HL-60 (cell line): ENCODE measurements around the gene ZNF41.

Experiments
- DNase-seq, 2 experiments: peaks; one replicate each; pipeline ENCODE4 v3.0.0-alpha.2; 2010 to 2020; ENCODE audit warnings: low read depth in 1 of 2, low spot score in 1 of 2
- H3K27ac ChIP-seq: fragments of 250-450 bp; sonication (Bioruptor Pico); replicated peaks from 2 replicates; pipeline ENCODE4 v1.5.1; 2020; ENCODE audit warnings: mild to moderate bottlenecking, moderate library complexity
- H3K27me3 ChIP-seq: fragments of 250-450 bp; sonication (Bioruptor Pico); 2 replicates; pipeline ENCODE4 v1.5.1; 2021; ENCODE audit warnings: mild to moderate bottlenecking, moderate library complexity; ENCODE audit not compliant: insufficient read depth, poor library complexity, severe bottlenecking
- H3K4me3 ChIP-seq: replicated peaks from 2 replicates; pipeline ENCODE4 v1.5.1; 2011; ENCODE audit warnings: mild to moderate bottlenecking, control low read depth, low read length; ENCODE audit not compliant: insufficient read depth
- CTCF ChIP-seq: IDR thresholded peaks from one replicate; pipeline ENCODE4 v1.5.1; 2011; ENCODE audit warnings: low read length, control low read depth, inconsistent platforms; ENCODE audit not compliant: insufficient read depth
- GABPA ChIP-seq: IDR thresholded peaks from 2 replicates; pipeline ENCODE4 v1.6.1; 2012; ENCODE audit warnings: low read depth
- POLR2AphosphoS5 ChIP-seq: IDR thresholded peaks from 2 replicates; pipeline ENCODE4 v1.6.1; 2012; ENCODE audit warnings: low read depth
- SPI1 ChIP-seq: IDR thresholded peaks from 2 replicates; pipeline ENCODE4 v1.6.1; 2012; ENCODE audit warnings: low read depth, mild to moderate bottlenecking, borderline replicate concordance
- TF ChIP-seq, protein P1 (sequence below): IDR thresholded peaks from 2 replicates; pipeline ENCODE4 v1.6.1; 2012; ENCODE audit warnings: low read depth; ENCODE audit not compliant: insufficient replicate concordance

ZNF41 gene

DNA sequence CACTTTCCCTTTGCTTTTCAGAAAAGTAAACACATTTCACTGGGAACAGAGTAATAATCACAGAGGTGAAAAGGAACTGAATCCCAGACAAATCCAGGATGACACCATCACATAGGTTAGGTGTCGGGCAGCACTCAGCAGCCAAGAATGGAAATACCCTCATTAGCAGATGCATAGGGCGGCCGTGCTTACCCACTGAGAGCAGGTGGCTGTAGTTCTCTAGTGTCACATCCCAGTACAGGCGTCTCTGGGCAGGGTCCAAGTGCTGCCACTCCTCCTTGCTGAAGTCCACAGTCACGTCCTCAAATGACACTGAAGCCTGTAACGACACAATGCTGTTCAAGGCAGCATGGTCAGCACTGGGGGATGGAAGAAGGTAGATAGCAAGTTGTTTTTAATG, 26.9 kb downstream of the ZNF41 start:
- H3K27ac ChIP-seq: no peak overlapping the region
- H3K27me3 ChIP-seq: no peaks in the 10 kb centered on the region
- no peak overlapping the region for H3K4me3 ChIP-seq
- DNase-seq: no peak
- TF ChIP-seq, protein P1, sequence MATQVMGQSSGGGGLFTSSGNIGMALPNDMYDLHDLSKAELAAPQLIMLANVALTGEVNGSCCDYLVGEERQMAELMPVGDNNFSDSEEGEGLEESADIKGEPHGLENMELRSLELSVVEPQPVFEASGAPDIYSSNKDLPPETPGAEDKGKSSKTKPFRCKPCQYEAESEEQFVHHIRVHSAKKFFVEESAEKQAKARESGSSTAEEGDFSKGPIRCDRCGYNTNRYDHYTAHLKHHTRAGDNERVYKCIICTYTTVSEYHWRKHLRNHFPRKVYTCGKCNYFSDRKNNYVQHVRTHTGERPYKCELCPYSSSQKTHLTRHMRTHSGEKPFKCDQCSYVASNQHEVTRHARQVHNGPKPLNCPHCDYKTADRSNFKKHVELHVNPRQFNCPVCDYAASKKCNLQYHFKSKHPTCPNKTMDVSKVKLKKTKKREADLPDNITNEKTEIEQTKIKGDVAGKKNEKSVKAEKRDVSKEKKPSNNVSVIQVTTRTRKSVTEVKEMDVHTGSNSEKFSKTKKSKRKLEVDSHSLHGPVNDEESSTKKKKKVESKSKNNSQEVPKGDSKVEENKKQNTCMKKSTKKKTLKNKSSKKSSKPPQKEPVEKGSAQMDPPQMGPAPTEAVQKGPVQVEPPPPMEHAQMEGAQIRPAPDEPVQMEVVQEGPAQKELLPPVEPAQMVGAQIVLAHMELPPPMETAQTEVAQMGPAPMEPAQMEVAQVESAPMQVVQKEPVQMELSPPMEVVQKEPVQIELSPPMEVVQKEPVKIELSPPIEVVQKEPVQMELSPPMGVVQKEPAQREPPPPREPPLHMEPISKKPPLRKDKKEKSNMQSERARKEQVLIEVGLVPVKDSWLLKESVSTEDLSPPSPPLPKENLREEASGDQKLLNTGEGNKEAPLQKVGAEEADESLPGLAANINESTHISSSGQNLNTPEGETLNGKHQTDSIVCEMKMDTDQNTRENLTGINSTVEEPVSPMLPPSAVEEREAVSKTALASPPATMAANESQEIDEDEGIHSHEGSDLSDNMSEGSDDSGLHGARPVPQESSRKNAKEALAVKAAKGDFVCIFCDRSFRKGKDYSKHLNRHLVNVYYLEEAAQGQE: no peak

DNA sequence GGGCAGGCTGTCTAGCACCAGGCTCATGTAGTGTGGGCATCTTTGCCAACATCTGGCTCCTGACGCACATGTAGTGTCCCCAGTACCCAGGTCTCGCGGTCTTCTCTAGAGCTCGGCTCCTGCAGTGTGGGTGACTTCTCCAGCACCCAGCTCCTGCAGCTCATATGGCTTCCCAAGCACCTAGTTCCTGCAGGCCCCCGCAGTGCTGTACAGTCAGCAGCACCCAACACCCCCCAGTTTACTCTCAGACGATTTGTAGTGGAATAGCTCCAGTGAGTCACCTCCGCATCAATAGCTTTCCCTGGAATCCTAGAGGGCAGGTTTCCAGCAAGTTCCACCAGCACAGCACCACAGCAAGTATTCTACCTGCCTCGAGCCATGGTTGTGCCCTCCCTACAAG, 30.9 kb downstream of the ZNF41 start:
- TF ChIP-seq, protein P1: no peak
- no peak for TF ChIP-seq CTCF
- no peak overlapping the region for H3K4me3 ChIP-seq
- no peaks in the 10 kb centered on the region for H3K27me3 ChIP-seq
- DNase-seq: no peak
- H3K27ac ChIP-seq: no peak overlapping the region

GRCh38 chrX:47448165-47448806, 34.7 kb downstream of the ZNF41 start:
- Histone ChIP-seq H3K27ac (no peak overlapping the region), H3K27me3 (no peaks in the 10 kb centered on the region), H3K4me3 (no peak overlapping the region)
- TF ChIP-seq, protein P1: no peak
- no peak for TF ChIP-seq CTCF
- no peak for TF ChIP-seq GABPA
- no peak for TF ChIP-seq POLR2AphosphoS5
- no peak for TF ChIP-seq SPI1
- DNase-seq: no peak

GRCh38 chrX:47447607-47448006, 35.4 kb downstream of the ZNF41 start:
- Histone ChIP-seq H3K27ac (no peak overlapping the region), H3K27me3 (no peaks in the 10 kb centered on the region), H3K4me3 (no peak overlapping the region)
- no peak for DNase-seq
- TF ChIP-seq SPI1: no peak
- TF ChIP-seq, protein P1: no peak
- no peak for TF ChIP-seq GABPA
- no peak for TF ChIP-seq CTCF
- no peak for TF ChIP-seq POLR2AphosphoS5
